GM12873 (cell line): ENCODE data around the gene XDH.

Source experiments
- CTCF ChIP-seq: IDR thresholded peaks from 2 replicates; pipeline ENCODE4 v1.5.1; 2012; ENCODE audit warnings: low read depth, mild to moderate bottlenecking, moderate library complexity, low read length, control low read depth; ENCODE audit not compliant: insufficient read depth; ENCODE audit errors: missing control alignments

The XDH gene

GRCh38 chr2:31344447-31344846 is 70.1 kb downstream of the XDH start:
- no peak for TF ChIP-seq CTCF

GRCh38 chr2:31341351-31341750 is 73.2 kb downstream of the XDH start:
- TF ChIP-seq CTCF = no peak

GRCh38 chr2:31339696-31340095 is 74.8 kb downstream of the XDH start:
- TF ChIP-seq CTCF = no peak

GRCh38 chr2:31337860-31338259 is 76.7 kb downstream of the XDH start:
- no peak for TF ChIP-seq CTCF

GRCh38 chr2:31337197-31337596 is 77.3 kb downstream of the XDH start:
- TF ChIP-seq CTCF = no peak

GRCh38 chr2:31335921-31336585 is 78.5 kb downstream of the XDH start:
- no peak for TF ChIP-seq CTCF

- TF ChIP-seq CTCF = no peak
These were observed 80.1 kb downstream of the XDH start for GRCh38 chr2:31334311-31335026.
